ENCODE data around the gene PTPRM. TPM values are rescaled to one million over a fixed set of nuclear protein-coding genes. Genes with fewer than 3 reads are reported as not detected.

The PTPRM gene
- polyA plus RNA-seq, 4 donors = 2.2 to 31.4 (median 18.1) TPM

- Histone ChIP-seq H3K4me1 (ENCODE audit: control insufficient read depth in 3 of 3, insufficient read depth in 2 of 3, low read depth in 1 of 3, low read length in 2 of 3) (no peaks in the 10 kb centered on the region), H3K4me3 (ENCODE audit: low read depth in 1 of 3, low read length in 3 of 3) (no peak overlapping the region), H3K9me3 (ENCODE audit: control insufficient read depth in 2 of 2, insufficient read depth in 1 of 2, low read depth in 1 of 2, low read length in 1 of 2) (no peaks in the 10 kb centered on the region), H3K27me3 (ENCODE audit: control insufficient read depth in 3 of 3, insufficient read depth in 3 of 3, low read length in 3 of 3) (no peaks in the 10 kb centered on the region), H3K27ac (ENCODE audit: low read depth in 1 of 3, low read length in 2 of 3) (no peak overlapping the region), H3K36me3 (ENCODE audit: control insufficient read depth in 3 of 3, insufficient read depth in 2 of 3, low read depth in 1 of 3, low read length in 3 of 3) (no peaks in the 10 kb centered on the region)
- no peak for FAIRE-seq
- WGBS, 3 donors = 76 to 92% (median 84%) methylated on average over 2 of the region's 2 CpGs
- no peak for DNase-seq
Measured at GRCh38 chr18:7805096-7805495, 238.0 kb downstream of the PTPRM start.

GRCh38 chr18:7805880-7806279 is 238.8 kb downstream of the PTPRM start:
- WGBS, 3 donors = 74 to 89% (median 88%) methylated on average over 1 of the region's 1 CpG
- H3K27me3 ChIP-seq (ENCODE audit: control insufficient read depth in 3 of 3, insufficient read depth in 3 of 3, low read length in 3 of 3) = no peaks in the 10 kb centered on the region
- no peak for FAIRE-seq
- H3K4me1 ChIP-seq (ENCODE audit: control insufficient read depth in 3 of 3, insufficient read depth in 2 of 3, low read depth in 1 of 3, low read length in 2 of 3) = no peaks in the 10 kb centered on the region
- no peak overlapping the region for H3K4me3 ChIP-seq (ENCODE audit: low read depth in 1 of 3, low read length in 3 of 3)
- H3K27ac ChIP-seq (ENCODE audit: low read depth in 1 of 3, low read length in 2 of 3) = no peak overlapping the region
- H3K36me3 ChIP-seq (ENCODE audit: control insufficient read depth in 3 of 3, insufficient read depth in 2 of 3, low read depth in 1 of 3, low read length in 3 of 3) = no peaks in the 10 kb centered on the region
- H3K9me3 ChIP-seq (ENCODE audit: control insufficient read depth in 2 of 2, insufficient read depth in 1 of 2, low read depth in 1 of 2, low read length in 1 of 2) = no peaks in the 10 kb centered on the region
- DNase-seq = no peak

DNA sequence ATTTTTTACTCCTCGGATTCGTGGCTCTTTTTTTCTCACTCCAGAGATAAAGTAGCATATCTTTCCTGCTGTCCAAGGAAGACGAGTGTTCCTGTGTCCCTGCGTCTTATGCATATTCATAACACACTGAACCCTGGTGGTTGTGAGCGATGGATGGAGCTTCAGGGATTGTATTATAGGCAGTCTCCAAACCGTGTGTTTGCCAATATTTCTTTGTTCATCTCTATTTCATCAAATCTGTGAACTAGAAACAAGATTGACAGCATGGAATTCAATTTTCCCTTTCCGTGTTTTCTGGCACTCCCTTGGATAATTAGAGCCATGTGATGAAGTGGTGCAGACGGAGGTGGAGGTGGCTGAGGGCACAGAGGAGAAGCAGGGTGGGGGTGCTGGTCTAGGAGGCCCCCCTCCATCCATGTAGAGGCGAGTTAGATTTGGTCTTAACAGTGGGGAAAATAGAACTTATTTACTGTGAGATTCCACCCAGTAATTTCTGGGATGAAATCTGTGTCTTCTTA is 240.9 kb downstream of the PTPRM start:
- no peaks in the 10 kb centered on the region for H3K4me1 ChIP-seq (ENCODE audit: control insufficient read depth in 3 of 3, insufficient read depth in 2 of 3, low read depth in 1 of 3, low read length in 2 of 3)
- DNase-seq (no peak), FAIRE-seq (no peak)
- H3K36me3 ChIP-seq (ENCODE audit: control insufficient read depth in 3 of 3, insufficient read depth in 2 of 3, low read depth in 1 of 3, low read length in 3 of 3) = no peaks in the 10 kb centered on the region
- no peaks in the 10 kb centered on the region for H3K9me3 ChIP-seq (ENCODE audit: control insufficient read depth in 2 of 2, insufficient read depth in 1 of 2, low read depth in 1 of 2, low read length in 1 of 2)
- 64 to 77% (median 74%) methylated on average over 9 of the region's 9 CpGs for WGBS, 3 donors
- no peaks in the 10 kb centered on the region for H3K27me3 ChIP-seq (ENCODE audit: control insufficient read depth in 3 of 3, insufficient read depth in 3 of 3, low read length in 3 of 3)
- H3K4me3 ChIP-seq (ENCODE audit: low read depth in 1 of 3, low read length in 3 of 3) = no peak overlapping the region
- no peak overlapping the region for H3K27ac ChIP-seq (ENCODE audit: low read depth in 1 of 3, low read length in 2 of 3)

- DNase-seq = no peak
- Histone ChIP-seq H3K4me1 (ENCODE audit: control insufficient read depth in 3 of 3, insufficient read depth in 2 of 3, low read depth in 1 of 3, low read length in 2 of 3) (no peaks in the 10 kb centered on the region), H3K36me3 (ENCODE audit: control insufficient read depth in 3 of 3, insufficient read depth in 2 of 3, low read depth in 1 of 3, low read length in 3 of 3) (no peaks in the 10 kb centered on the region), H3K27ac (ENCODE audit: low read depth in 1 of 3, low read length in 2 of 3) (no peak overlapping the region), H3K4me3 (ENCODE audit: low read depth in 1 of 3, low read length in 3 of 3) (no peak overlapping the region), H3K9me3 (ENCODE audit: control insufficient read depth in 2 of 2, insufficient read depth in 1 of 2, low read depth in 1 of 2, low read length in 1 of 2) (peaks cover 0 to 1% of the 10 kb centered on the region in 2 donors), H3K27me3 (ENCODE audit: control insufficient read depth in 3 of 3, insufficient read depth in 3 of 3, low read length in 3 of 3) (no peaks in the 10 kb centered on the region)
- 65 to 81% (median 72%) methylated on average over 5 of the region's 5 CpGs for WGBS, 3 donors
- FAIRE-seq = no peak
Measured at GRCh38 chr18:7808992-7809391, 241.9 kb downstream of the PTPRM start.

DNA sequence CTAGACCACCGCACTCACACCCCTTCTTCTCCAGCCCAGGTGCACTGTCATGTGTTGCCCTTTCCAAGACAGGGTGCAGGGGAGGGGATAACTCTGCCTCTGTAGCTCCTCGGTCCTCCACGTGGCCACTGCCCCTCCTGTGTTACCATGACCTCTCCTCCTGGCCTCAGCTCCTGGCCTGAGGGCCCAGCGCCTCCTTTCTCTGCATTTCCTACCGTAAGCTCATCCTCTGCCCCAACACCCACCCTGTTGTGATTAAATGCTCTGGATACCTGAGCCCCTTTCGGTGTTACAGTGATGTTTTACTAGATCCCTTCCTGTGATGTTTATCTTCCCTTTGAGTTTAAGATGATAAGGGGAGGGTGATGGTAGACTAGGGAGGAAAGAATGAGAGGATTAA is 242.3 kb downstream of the PTPRM start:
- Histone ChIP-seq H3K9me3 (ENCODE audit: control insufficient read depth in 2 of 2, insufficient read depth in 1 of 2, low read depth in 1 of 2, low read length in 1 of 2) (peaks cover 0 to 6% of the 10 kb centered on the region in 2 donors), H3K27me3 (ENCODE audit: control insufficient read depth in 3 of 3, insufficient read depth in 3 of 3, low read length in 3 of 3) (no peaks in the 10 kb centered on the region), H3K4me3 (ENCODE audit: low read depth in 1 of 3, low read length in 3 of 3) (no peak overlapping the region), H3K27ac (ENCODE audit: low read depth in 1 of 3, low read length in 2 of 3) (no peak overlapping the region), H3K36me3 (ENCODE audit: control insufficient read depth in 3 of 3, insufficient read depth in 2 of 3, low read depth in 1 of 3, low read length in 3 of 3) (no peaks in the 10 kb centered on the region), H3K4me1 (ENCODE audit: control insufficient read depth in 3 of 3, insufficient read depth in 2 of 3, low read depth in 1 of 3, low read length in 2 of 3) (no peaks in the 10 kb centered on the region)
- WGBS, 3 donors = 73 to 91% (median 86%) methylated on average over 6 of the region's 6 CpGs
- FAIRE-seq = no peak
- no peak for DNase-seq

GRCh38 chr18:7809978-7810377 is 242.9 kb downstream of the PTPRM start:
- FAIRE-seq (no peak), DNase-seq (no peak)
- H3K9me3 ChIP-seq (ENCODE audit: control insufficient read depth in 2 of 2, insufficient read depth in 1 of 2, low read depth in 1 of 2, low read length in 1 of 2) = peaks cover 0 to 10% of the 10 kb centered on the region in 2 donors
- H3K36me3 ChIP-seq (ENCODE audit: control insufficient read depth in 3 of 3, insufficient read depth in 2 of 3, low read depth in 1 of 3, low read length in 3 of 3) = no peaks in the 10 kb centered on the region
- H3K4me3 ChIP-seq (ENCODE audit: low read depth in 1 of 3, low read length in 3 of 3) = no peak overlapping the region
- H3K27ac ChIP-seq (ENCODE audit: low read depth in 1 of 3, low read length in 2 of 3) = no peak overlapping the region
- 83 to 88% (median 83%) methylated on average over 5 of the region's 5 CpGs for WGBS, 3 donors
- H3K4me1 ChIP-seq (ENCODE audit: control insufficient read depth in 3 of 3, insufficient read depth in 2 of 3, low read depth in 1 of 3, low read length in 2 of 3) = no peaks in the 10 kb centered on the region
- H3K27me3 ChIP-seq (ENCODE audit: control insufficient read depth in 3 of 3, insufficient read depth in 3 of 3, low read length in 3 of 3) = no peaks in the 10 kb centered on the region

DNA sequence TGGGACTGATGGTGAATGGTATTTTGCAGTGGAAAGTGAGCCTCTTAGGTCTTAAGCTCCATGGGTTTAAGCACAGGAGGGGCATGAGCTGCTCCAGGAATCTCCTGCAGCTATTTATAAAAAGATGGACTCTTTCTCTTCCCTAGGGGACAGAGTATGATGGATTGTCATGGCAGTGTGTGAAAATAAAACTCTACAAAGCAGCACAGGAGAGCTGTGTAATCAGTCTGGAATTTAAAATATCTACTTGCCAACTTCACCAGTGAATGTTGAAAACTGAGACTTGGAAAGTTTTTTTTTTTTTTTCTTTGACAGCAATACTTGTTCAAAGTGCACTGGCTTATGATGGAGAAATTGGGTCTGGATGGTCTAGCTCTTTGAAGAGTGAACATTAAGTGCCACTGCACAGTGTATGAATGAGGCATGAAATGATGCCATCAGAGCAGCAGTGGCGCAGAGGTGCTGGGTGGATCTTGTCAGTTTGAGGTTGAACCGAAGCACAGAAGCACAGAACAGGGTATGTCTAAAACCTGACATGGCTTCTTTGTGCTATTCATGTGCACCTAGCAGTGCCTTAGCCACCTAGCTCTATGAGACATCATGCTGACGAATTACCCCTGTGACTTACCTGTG is 245.4 kb downstream of the PTPRM start:
- 87 to 95% (median 93%) methylated on average over 3 of the region's 3 CpGs for WGBS, 3 donors
- FAIRE-seq = no peak
- no peaks in the 10 kb centered on the region for H3K27me3 ChIP-seq (ENCODE audit: control insufficient read depth in 3 of 3, insufficient read depth in 3 of 3, low read length in 3 of 3)

GRCh38 chr18:7813131-7813530 is 246.0 kb downstream of the PTPRM start:
- Histone ChIP-seq H3K4me1 (ENCODE audit: control insufficient read depth in 3 of 3, insufficient read depth in 2 of 3, low read depth in 1 of 3, low read length in 2 of 3) (no peaks in the 10 kb centered on the region), H3K27me3 (ENCODE audit: control insufficient read depth in 3 of 3, insufficient read depth in 3 of 3, low read length in 3 of 3) (no peaks in the 10 kb centered on the region), H3K36me3 (ENCODE audit: control insufficient read depth in 3 of 3, insufficient read depth in 2 of 3, low read depth in 1 of 3, low read length in 3 of 3) (no peaks in the 10 kb centered on the region), H3K27ac (ENCODE audit: low read depth in 1 of 3, low read length in 2 of 3) (no peak overlapping the region), H3K4me3 (ENCODE audit: low read depth in 1 of 3, low read length in 3 of 3) (no peak overlapping the region), H3K9me3 (ENCODE audit: control insufficient read depth in 2 of 2, insufficient read depth in 1 of 2, low read depth in 1 of 2, low read length in 1 of 2) (peaks cover 0 to 15% of the 10 kb centered on the region in 2 donors)
- FAIRE-seq (no peak), DNase-seq (no peak)
- 87 to 90% (median 88%) methylated on average over 5 of the region's 5 CpGs for WGBS, 3 donors

More for the DNA sequence above, 245.4 kb downstream of the PTPRM start:
- no peak for DNase-seq
- Histone ChIP-seq H3K9me3 (ENCODE audit: control insufficient read depth in 2 of 2, insufficient read depth in 1 of 2, low read depth in 1 of 2, low read length in 1 of 2) (peaks cover 0 to 15% of the 10 kb centered on the region in 2 donors), H3K36me3 (ENCODE audit: control insufficient read depth in 3 of 3, insufficient read depth in 2 of 3, low read depth in 1 of 3, low read length in 3 of 3) (no peaks in the 10 kb centered on the region), H3K4me3 (ENCODE audit: low read depth in 1 of 3, low read length in 3 of 3) (no peak overlapping the region), H3K27ac (ENCODE audit: low read depth in 1 of 3, low read length in 2 of 3) (no peak overlapping the region), H3K4me1 (ENCODE audit: control insufficient read depth in 3 of 3, insufficient read depth in 2 of 3, low read depth in 1 of 3, low read length in 2 of 3) (no peaks in the 10 kb centered on the region)
